GM21717 (cell line): Measurements from ENCODE around the gene SLC22A23.

Experiments used
- ATAC-seq: cut with Tn5 transposase; IDR thresholded peaks from one replicate; pipeline ENCODE4 v1.9.1; 2021; ENCODE audit warnings: mild to moderate bottlenecking, moderate library complexity; ENCODE audit not compliant: unreplicated experiment

Gene SLC22A23

DNA sequence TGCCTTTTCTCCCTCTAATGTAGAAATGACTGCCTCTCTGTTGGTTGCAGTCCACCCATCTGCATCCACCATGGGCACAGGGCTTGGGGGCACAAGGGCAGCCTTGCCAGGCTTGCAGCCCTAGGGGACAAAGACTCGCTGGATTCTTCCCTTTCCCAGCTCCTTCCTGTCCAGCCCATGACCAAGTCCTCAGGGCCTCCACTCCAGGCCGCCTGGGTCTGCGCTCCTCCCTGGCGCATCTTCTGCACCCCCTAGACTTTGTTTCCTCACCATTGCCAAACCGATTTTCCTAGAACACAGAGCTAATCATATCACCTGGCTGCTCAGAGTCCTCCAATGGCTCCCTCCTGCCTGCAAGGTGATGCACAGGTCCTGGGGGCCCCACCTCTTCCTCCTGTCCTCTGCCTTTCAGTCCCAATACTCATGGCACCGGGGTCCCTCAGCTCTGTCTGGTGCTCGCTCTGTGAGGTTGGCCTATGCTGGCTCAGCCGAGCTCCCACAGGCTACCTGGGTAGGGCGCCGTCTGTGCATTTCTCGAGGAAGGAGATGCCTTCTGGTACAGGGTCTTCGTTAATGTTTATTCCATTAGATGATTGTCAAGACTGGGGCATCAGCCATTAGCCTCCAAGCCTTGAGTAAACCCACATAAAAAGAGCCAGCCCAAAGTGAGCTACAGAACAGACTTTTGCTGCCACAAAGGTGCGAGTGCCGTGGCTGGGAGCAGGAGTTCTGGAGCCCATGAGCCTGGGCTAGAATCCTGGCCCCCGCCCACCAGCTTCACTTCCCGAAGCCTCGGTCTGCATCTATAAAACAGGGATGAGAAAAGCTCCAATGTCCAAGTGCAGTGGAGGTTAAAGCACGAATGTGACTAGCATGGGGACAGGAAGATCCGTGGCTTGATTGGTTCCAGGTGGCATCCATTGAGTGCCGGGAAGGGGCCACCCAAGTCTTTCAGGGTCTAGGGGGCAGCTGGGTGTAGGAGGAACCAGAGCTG lies 180.4 kb downstream of the SLC22A23 start:
- no peak for ATAC-seq

- ATAC-seq = no peak
These were observed 182.9 kb downstream of the SLC22A23 start for GRCh38 chr6:3273707-3274521.

GRCh38 chr6:3272911-3273547 lies 183.8 kb downstream of the SLC22A23 start:
- ATAC-seq = no peak

GRCh38 chr6:3271756-3272155 lies 185.1 kb downstream of the SLC22A23 start:
- ATAC-seq = no peak

DNA sequence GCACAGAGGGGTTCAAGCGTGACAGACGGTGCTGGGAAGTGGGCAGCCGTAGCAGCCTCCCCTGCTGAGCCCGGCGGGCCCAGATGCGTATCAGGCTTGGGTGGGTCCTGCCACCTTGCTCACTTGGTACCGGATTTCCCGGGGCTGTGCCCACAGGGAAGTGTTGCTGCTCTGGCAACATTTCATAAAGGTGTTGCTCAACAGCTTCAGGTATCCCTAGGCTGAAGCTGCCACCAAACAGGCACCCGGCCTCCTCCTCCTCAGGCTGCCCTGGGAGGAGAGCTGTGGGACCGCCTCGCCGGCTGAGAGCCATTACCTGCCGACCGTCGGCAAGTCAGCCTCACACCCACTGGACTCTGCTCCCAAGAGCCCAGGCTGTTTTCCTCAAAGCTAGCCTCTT lies 186.6 kb downstream of the SLC22A23 start:
- no peak for ATAC-seq

DNA sequence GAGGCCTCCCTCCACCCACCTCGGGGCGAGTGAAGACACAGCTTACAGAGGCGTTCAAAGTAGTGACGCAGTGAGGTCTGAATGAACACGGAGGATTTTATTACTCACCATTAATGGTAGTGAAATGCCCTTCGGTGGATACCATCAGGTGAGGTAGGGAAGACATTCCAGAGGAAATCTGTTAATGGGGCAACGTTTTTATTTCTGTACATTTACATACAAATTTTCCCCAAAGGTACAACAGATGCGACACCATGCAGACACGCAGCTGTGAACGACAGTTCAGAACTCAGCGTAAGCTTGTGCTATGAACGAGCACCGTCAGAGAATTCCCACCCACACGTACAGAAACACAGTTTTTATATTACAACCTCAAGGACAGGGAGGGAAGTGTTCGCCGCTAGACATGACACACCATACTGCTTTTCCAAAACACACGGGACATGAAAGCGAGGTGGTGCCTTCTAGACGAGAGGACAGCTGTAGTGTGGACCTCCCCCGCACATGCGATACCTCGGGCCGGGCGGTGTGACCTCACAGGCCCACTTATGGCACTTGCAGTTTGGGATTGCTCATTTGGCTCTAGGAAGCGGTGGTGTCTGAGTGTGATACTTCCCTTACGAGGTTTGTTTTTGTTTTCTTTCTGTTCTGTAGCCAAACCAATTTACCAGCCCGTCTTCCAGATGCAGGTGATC lies 187.4 kb downstream of the SLC22A23 start:
- no peak for ATAC-seq

DNA sequence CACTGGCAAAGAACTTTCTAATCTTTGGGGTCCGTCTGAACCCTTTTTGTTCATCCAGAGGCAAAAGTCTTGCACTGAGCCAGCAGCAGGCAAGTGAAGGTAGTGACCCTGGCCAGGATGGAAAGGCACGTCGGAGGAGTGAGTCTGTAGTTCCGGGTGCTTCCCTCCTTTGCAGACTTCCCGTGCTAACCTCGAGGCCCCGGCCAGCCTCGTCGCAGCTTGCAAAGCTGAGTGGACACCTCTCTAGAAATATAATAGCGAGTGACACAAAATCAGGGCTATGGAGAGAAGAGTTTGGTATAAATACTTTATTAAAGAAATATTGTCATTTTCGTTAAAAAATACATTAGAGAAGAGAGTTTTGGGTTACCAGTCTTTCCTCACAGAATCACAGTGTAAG lies 188.2 kb downstream of the SLC22A23 start:
- ATAC-seq = no peak

- no peak for ATAC-seq
These were observed 189.7 kb downstream of the SLC22A23 start for GRCh38 chr6:3267162-3267561.

DNA sequence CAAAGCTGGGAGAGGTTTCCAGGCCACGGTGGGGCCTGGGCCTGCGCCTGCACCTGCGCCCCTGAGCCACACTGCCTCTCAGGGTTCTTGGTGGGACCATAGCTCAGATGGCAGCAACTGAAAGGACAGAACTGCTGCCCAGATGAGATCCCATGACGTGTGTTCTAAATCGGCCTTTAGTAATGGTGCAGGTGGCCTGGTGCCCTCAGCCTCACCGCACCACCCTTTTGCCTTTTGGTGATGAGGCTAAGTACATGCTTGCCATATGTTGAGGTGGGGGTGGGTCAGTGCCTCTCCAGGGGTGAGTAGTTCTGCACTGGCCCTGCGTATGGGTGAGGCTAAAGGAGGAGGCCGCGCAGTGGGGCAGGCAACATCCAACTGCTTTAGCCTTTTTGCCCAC lies 190.7 kb downstream of the SLC22A23 start:
- ATAC-seq = no peak

DNA sequence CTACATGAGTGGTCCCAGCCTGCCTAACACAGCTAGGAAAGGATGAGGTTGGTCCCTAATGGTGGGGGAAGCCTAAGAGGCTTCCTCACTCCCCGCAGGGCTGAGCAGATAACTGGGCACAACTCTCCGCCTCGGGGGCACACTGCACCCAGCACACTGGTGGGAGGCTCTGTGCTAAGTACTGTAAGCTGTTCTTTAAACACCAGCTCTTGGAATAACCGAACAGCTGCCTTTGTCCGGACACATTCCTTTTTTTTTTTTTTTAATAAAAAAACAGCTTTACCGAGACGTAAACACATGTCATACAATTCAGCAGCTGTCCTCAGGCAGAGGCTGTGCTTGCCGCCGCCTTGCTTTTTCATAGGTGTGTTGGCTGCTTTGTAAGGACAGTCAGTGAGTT lies 191.2 kb downstream of the SLC22A23 start:
- no peak for ATAC-seq

- ATAC-seq = no peak
These were observed 192.5 kb downstream of the SLC22A23 start for GRCh38 chr6:3264356-3264755.

GRCh38 chr6:3263096-3263495 lies 193.8 kb downstream of the SLC22A23 start:
- ATAC-seq = no peak

- no peak for ATAC-seq
These were observed 194.9 kb downstream of the SLC22A23 start for GRCh38 chr6:3261921-3262320.

DNA sequence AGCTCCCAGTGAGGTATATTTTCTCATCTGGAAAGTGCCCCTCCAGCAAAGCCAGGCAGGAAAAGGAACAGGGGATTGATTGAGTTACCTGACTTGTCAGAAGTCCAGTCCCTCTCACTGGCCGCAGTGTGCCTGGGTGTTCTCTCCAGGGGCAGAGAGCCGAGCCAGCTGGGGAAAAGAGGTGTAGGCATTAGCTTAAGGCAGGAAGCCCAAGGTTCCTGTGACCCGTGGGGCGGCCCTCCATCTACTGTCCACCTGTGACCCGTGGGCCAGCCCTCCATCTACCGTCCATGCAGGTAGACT lies 195.4 kb downstream of the SLC22A23 start:
- ATAC-seq = no peak

DNA sequence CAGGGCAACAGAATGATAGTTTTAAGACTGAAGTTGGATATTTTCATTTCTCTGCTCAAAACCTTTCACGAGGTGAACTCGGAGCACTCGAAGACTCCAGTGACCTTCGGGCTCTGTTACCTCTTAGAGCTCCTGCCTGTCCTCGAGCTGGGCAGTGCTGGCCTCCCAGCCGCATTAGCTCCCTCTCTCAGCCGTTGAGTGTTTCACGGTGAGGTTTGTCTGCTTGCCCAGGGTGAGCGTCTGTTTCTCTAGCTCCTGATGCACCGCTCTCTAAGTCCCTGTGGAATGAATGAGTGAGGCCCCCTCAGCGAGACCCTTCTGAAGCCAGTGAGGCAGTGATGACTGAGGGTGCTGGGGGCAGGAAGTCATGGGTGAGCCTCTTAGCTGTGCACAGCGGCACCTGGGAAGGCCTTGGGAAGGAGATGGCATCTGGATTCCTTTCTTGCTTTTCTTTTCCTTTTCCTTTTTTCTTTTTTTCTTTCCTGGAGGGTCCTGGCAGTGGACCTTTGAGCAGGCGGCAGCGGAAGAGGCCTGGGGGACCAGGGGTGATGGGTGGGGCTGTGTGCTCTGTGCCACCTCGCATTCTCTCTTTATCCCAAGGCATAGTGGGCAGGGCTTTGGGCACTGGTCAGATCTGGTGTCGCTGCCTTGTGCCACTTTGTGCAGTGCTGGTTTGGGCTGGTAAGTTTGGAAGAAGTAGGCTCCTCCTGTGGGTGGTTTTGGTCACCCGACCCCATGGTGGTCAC lies 195.9 kb downstream of the SLC22A23 start:
- ATAC-seq = no peak

DNA sequence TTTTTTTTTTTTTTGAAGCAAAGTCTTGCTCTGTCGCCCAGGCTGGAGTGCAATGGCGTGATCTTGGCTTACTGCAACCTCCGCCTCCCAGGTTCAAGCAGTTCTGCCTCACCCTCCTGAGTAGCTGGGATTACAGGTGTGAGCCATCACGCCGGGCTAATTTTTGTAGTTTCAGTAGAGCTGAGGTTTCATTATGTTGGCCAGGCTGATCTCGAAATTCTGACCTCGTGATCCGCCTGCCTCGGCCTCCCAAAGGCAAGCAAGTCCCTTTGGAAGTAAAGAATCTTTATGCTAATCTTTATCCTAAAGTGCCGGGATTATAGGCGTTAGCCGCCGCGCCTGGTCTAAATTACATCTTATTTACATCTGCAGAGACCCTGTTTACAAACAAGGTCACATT lies 196.6 kb downstream of the SLC22A23 start:
- ATAC-seq = no peak

DNA sequence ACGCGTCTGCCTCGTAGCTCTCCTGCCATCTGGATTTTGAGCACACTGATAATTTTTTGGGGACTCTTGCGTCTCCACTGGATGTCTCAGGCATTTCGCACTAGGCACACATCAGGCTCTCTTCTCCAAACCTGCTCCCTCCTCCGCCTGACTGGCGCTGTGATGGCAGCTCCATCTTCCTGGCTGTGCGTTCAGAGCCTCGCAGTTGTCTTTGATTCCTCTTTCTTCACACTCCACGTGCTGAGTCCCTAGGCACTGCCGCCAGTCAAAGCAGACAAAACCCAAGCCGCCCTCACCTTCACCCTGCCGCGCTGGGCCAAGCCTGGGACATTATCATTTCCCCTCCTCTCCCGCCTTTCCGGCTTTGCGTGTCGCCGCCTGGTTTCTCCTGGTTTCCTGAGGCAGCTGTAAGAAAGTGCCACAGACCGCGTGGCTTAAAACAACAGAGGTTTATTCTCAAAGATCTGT lies 197.3 kb downstream of the SLC22A23 start:
- peak; percentile 39 for ATAC-seq

DNA sequence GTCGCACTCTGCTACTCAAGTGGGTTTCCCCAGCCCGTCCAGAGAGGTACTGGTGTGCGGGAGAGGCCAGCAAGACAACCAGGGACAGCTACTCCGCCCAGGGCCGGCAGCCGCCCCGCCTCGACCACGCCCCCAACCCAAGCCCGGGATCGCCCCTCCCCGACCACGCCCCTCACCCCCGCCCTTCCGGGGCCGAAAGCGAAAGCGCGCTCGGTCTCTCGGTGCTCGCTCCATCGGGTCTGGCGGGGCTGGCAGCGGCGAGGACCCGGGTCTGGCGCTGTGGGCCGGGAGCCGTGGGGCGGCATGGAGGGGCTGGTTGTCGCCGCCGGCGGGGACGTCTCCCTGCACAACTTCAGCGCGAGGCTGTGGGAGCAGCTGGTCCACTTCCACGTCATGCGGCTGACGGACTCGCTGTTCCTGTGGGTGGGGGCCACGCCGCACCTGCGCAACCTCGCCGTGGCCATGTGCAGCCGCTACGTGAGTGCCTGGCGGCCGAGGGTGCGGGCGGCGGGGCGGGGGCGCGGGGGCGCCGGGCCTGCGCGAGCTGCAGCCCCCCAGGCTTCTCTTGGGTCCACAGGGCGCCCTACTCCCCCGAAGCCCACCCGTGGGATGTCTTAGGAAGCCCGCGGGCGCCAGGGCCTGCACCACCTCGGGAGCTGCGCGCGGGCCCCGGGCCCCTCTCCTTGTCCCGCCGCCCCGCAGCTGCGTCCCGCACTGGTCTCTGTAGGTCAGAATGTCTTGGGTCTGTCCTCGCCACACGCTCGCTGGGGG lies 197.9 kb downstream of the SLC22A23 start, which contains the start of gene PSMG4:
TSS of gene PSMG4 (plus strand) at position 228 of the 771 bp plus-strand sequence. CDS start at position 304, 76 bp downstream.
- peak; percentile 63 for ATAC-seq

DNA sequence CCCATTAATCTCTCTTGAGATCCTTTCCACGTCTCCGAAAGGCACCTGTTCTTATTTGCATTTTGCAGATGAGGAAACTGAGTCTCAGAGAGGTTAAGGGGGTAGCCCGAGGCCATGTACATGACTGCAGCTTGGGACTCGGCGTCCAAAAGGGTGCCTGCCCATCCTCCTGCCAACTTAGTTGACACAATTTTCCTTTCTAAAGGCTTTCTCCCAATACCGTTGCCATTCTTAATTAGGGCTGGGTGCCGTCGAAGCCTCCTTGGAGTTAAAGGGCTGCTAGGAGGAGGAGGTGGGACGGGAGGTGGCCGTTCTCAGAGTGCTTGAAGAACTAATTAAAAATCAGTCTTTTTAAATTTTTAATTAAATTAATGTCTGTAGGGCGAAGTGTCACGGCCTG lies 198.6 kb downstream of the SLC22A23 start:
- ATAC-seq = no peak
